HG03064 (cell line): ENCODE results near the gene RIMBP2.
"Not testable (repeated sequence)": the region's sequence is repeated elsewhere in the genome, so short reads cannot be mapped to it uniquely, and the experiment has no call there.

Experiments
- ATAC-seq: cut with Tn5 transposase; IDR thresholded peaks from one replicate; pipeline ENCODE4 v1.9.1; 2021; ENCODE audit warnings: low read depth; ENCODE audit not compliant: unreplicated experiment

The RIMBP2 gene

DNA sequence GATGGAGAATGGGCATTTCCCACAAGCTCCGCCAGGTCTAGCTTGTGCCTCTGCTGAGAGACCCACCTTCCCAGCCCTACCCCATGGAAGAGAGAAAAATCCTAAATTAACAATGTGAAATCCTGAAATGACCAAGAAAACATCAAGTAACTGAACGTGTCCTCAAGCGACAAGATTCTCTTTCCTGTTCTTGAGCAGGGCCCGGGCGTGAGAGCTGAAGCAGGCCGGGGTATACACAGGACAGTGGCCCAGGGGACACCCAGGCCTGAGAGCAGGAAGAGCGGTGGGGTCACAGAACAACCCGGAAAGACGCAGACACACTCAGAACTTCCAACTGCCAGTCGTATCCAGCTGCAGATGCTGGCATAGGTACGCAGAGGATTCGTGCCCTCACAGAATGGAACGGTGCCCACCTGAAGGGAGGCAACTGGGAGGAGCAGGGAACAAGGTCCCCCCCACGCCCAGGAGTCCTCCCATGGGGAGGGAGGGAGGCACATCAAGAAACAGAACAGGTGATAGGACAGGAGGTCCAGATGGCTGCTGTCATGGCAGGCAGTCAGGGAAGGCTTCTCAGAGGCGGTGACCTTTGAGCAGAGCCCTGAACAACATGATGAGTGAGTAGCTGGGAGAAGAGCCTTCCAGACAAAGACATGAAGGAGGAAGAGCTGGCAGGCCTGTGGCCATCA is 9.1 kb downstream of the RIMBP2 start:
- ATAC-seq = no peak

DNA sequence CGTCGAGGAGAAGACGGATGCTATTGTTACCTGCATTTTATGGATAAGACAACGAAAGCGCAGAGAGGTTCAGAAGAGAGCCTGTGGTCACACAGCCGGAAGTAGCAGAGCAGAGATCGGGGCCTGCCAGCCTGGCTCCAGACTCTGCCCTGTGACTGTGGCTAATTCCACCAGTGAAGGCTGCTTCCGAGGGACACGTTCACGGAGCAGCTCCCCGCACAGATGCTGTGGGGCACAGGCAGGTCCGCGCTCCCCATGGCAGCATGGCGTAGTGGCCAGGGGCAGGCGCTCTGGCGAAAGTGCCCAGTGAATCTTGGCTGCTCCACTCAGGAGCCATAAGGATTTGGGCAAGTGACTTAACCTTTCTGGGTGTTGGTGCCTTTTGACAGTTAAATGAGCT is 9.8 kb downstream of the RIMBP2 start:
- no peak for ATAC-seq

DNA sequence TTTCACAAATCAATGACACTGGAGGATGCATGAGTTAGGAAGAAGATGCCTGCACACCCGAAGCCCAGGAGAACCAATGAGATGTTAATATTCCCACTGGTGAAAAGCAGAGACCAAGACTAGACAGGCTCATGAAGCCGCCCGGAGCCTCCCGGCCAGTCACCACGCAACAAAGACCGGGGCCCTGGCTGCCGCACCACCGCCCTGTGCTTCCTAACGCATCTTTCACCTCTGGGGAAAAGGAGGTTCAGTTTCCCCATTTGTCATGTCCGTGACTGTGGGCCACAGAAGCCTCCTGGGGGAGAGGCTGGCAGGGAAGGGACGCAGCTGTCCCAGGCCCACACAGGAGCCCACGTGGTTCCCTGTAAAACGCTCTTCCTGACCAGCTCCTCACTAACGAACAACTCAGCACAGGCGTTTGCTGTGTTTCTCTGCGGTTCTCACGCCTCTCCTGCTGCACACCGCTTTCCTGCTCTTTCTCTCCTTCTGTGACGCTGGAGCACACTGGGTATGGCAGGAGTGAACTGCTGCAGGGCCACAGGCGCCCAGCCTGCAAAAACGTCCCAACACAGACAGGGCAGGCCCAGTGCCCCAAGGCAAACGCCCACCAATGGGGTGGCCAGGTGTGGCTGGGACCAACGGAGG is 10.8 kb downstream of the RIMBP2 start:
- no peak for ATAC-seq

DNA sequence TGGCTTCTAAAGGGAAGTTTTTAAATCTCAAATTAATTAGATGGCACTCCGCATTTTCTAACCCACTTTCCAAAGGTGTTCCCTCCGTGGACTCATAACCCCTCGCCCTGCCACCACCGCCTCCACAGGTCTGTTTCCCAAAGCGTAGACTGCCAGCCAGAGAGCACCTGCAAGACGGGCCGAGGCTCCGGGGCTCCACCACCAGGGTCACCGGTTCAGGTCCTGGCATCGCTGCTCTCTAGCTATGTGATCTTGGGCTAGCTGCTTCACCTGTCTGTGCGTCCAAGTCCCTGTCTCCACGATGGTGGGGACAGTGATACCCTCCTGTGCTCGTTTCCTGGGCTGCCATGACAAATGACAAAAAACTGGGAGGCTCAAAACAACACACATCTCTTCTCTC is 11.5 kb downstream of the RIMBP2 start:
- no peak for ATAC-seq

DNA sequence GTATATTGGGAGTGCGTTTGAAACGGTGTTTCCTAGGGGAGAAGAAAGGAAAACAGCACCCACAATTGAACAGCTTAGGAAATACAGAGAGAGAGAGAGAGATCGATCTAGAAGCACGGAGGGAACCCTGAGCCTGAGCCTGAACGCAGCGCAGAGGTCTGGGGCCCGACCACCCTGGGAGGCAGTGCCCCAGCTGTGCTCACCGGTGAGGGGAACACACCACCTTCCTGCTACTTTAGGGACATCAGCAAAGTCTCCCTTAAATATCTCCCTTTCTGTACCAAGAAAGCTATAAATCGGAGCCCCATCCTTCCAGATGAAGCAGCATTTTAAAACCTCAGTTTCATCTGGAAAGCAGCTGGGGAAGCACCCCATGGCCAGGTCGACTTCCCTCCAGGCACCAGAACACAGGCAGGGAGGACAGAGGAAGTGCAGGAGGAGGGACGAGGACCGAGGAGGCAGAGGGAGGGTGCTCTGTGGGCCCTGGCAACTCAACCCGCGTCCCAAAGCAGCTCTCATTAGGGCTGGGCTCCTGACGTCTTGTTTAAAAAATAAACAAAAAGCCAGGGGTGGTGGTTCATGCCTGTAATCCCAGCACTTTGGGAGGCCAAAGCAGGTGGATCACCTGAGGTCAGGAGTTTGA is 12.2 kb downstream of the RIMBP2 start:
- ATAC-seq = no peak

DNA sequence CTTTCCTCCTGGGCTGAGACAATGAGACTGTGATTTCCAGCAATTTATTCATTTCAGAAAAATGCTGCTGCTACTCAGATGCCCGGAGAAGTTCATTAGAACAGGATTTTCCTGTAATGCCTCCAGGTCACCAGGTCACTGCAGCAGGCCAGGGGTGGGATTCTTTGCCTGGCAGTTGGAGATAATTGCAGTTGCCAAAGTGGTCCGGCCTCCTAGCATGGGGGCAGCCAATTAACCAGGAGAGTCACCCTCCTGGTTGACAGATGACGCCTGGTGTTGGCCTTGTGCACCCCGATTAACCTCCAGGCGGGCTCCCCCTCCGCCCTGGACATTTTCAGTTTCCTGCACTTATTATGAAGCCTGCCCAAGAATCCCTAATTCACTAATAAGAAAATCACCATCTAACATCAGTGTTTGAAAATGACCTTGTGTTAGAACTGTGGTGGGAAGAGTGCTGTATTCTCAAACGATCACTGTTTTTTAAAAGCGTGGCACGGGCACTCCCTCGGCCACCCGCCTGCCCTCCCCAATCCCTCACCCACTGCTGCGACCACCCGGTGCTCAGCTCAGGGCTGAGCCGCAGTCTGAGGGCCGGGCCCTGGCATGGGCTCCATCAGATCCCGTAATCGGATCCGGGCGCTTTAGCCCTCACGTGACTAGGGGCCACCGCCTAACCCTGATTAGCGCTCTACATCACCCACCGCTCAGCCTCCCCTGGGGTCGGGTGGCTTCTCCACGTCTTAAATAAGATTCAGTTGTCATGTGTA is 12.9 kb downstream of the RIMBP2 start:
- ATAC-seq = no peak

DNA sequence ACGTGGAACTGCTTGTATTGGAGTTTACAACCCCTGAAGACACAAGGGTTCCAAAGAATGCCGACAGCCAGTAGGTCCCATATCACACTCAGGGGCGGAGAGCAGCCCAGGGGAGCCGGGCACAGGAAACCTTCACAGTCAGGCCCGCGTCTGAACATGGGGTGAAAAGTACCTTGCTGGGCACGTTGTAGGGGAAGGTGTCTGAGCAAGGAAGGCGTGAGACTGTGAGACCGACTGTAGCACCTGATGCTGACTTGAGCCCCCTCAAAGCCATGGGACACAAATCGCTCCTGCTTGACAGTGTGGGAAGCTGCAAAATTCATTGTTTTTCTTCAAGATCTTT is 14.7 kb downstream of the RIMBP2 start:
- no peak for ATAC-seq

DNA sequence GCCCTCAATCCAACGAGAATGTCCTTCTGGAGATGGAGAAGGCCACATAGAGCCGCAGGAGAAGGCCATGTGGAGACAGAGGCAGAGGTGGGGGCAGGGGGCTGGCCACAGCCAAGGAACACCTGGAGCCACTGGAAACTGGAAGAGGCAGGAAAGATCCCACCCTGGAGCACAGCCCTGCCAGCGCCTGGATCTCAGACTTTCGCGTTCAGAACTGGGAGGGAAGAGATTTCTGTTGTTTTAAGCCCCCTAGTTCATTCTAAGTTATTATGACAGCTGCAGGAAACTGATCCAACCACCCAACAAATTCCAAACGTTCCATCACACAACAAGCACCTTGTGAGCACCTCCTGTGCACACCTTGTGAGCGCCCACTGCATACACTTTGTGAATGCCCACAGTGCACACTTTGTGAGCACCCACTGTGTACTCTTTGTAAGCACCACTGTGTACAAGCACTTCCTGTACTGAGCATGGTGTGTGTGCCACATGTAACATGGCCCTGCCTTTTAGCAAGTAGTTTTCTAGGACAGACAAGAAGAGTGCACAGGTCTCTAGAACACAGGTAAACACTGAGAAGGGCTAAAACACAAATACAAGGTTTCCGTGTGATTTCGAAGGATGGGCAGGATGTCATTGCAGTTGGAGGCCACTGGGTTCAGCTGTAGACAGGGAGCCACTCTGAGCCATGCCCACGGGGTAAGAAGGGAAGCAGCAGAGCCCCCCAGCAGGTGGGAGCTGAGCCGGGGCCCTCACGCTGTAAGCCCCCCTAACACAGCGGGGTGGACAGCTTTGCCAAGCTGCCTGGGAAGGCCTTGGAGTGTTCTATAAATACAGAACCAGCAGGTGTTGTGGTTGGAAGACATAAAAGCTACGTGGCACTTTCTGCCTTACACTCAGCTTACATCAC is 15.4 kb downstream of the RIMBP2 start:
- no peak for ATAC-seq

DNA sequence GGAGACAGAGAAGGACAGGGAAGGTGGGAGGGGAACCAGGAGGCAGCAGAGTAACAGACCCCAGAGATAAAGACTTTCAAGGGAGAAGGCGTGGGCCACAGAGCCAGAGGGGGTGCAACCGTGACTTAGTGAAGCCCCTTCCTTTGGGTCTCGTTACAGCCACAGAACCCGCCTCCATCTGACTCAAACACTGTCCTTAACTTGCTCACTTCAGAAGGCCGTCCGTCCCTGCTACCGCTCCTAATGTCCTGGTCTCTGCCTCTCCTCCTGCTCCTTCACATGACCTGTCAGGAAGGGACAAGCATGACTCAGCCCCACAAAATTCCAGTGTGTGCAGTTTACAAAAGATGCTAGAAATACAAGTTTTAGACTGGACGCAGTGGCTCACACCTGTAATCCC is 18.0 kb downstream of the RIMBP2 start:
- no peak for ATAC-seq

DNA sequence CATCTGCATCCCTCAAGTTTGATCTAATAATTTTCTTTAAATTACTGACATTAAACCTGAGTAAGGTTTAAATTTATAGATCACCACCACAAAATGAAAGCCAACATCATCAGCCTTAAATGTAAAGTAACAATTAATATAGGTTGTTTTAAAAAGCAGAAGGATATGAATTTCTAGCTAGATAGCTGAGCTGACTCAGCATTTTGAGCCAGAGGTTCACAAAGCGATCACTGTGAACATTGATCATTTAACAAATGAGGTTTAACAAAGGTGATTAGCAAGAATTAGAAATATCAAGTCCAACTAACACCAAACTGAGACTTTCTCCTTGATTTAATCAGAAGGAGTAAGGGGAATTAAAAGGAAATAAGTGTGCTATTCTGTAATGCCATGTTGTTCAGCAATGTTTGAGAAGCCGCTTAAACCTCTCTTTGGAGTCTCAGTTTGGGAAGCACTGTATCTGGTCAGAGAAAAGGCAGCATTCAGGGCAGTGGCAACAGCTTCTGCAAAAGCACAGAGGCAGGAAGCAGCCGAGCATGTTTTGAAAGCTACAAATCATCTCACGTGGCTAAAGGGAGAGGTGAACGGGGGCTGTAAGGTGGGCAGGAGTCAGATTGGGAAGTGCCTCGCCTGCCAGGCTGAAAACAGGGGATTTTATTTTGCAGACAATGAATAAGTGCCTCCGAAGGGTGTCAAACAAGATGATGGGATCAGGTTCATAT is 19.6 kb downstream of the RIMBP2 start:
- no peak for ATAC-seq

DNA sequence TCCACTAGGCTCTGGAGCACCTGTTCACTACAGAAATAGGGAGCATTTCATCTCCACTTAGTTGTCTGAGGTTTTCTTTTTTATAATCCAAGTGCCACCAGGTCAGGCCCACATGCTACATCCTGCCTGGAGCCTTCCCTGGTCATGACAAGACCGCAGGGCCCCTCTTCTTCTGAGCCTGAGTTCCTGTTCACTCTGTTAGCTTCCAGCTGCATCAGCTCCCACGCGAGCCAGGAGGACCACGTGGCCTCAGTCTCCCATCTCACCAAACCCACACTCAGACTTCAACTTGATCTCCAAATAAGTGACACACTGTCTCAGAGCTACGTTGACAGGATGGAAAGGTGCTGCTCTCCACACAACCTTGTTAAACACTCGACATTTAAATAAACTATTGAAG is 21.0 kb downstream of the RIMBP2 start:
- no peak for ATAC-seq

DNA sequence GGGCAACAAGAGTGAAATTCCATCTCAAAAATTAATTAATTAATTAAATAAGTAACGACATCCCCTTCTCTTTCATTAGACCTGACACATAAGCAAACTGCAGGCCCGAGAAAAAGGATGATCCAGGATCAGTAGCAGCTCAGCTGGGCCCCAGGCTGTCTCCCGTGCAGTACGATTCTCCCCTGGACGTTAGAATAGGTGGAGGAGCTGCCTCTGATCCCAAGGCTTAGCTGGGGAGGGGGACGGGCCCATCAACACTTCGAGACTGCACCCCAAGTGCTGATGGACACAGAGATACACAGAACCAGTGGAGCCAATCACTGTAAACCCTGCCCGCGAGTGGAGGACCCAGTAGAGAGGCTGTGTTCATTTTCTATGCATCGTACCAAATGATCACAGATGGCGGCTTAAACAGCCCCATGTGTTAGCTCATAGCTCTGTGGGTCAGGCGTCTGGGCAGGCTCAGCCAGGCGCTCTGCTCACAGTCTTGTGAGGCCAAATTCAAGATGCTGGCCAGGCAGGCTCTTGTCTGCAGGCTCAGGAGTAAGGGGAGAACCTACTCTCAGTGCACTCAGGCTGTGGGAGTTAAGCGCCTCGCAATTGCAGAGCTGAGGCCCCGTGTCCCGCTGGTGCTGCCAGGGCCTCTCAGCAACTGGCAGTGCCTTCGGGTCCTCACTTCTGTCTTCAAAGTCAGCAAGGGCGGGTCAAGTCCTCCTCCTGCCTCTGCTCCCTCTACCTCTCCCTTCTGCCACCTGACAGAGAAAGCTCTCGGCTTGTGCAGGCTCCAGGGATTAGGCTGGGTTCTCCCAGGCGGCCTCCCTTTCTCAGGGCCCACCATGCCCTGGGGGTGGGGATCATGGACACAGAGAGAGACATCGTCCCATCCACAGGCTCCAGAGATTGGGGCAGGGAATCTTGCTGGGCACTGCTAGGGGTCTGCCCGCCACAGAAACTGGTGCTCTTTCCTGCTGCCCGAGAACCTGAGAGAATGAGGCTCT is 26.4 kb downstream of the RIMBP2 start:
- no peak for ATAC-seq

DNA sequence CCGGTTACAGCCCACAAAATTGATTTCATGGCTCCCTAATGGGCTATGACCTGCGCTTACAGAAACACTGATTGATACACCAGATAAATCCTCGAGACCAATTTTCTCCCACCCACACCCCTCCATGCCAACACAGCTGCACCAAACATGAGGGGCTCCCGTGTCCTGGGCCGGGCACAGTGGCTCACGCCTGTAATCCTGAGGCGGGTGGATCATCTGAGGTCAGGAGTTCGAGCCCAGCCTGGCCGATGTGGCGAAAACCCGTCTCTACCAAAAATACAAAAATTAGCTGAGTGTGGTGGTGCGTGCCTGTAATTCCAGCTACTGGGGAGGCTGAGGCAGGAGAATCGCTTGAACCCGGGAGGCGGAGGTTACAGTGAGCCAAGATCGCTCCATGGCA is 27.1 kb downstream of the RIMBP2 start:
- not testable (repeated sequence) for ATAC-seq

DNA sequence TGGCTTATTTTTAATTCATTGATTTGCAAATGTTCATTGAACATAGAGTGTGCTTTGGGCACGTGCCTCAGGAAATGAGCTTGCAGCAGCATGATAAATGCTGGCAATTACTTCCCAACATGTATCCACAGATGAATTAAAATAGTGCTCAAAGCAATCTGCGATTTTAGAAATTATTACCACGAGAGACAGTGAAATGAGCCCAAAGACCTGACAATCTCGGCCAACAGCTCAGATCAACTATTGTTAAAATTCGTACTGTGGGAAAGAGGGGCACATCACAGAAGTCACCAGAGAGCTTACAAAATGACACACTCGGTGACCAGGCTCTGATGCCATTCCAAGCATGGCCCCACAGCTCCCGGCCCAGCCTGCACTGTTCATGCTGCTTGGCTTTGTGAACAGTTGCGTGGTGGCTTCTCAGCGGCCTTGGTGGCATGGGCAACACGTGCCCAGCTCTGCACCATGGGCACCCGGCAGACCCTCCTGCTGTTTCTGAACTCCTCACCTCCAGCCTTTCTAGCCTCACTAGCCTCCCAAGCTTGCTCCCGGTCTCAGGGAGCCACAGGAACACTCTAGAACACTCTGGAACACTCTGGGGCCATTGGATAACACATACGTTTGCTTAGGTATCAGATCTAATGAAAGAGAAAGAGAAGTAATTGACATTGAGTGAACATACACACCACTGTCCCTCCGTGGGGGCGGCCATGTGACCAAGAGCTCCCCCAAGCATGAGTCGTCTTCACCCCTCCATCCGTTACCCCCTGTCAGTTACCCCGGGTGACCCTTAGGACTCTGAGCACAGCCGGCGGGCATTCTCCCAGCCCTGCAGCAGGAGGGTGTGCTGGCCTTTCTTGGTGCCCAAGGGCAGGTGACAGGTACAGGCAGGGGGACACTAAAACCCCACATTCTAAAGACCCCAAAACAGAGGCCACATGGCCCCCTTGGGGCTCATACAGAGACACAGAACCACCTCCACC is 28.0 kb downstream of the RIMBP2 start:
- ATAC-seq = no peak

DNA sequence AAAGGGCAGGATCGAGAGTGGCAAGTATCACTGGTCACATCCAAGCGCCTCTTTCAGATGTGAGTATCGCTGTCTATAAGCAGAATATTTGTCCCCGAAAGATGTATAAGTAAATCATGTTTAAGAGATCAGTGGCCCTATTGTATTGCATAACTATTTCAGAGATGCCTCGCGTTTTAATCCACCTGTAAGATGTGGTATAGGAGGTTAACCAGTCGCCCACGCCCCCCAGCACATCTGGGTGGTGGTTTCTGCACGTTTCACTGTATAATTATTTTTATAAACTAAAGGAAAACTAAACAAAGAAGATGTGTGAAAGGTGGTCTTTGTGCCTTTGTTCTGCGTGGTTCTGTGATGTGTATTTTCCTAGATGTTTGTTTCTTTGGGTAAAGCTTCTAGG is 28.9 kb downstream of the RIMBP2 start:
- ATAC-seq = no peak

DNA sequence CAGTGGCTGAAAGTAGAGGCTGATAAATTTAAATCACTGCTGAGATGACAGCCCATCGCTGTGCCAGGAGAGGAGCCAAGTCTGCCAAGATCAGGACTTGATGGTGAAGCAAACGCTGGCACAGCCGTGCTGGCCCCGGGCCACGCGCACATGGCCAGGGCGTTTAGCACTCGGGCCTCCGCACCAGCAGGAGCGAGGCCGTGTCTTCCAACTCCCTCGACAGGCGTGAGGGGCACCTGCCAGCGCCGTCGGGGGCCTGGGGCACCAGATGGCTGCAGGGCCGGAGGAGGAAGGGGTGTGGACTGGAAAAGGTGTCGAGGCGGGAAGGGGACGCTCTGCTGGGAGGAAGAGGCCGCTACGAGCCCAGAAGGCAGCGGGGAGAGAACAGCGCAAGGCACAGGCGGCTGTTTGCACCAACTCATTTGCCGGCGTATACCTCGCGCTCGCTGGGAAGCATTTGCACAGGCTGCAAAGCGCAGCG is 29.5 kb downstream of the RIMBP2 start:
- ATAC-seq = no peak

DNA sequence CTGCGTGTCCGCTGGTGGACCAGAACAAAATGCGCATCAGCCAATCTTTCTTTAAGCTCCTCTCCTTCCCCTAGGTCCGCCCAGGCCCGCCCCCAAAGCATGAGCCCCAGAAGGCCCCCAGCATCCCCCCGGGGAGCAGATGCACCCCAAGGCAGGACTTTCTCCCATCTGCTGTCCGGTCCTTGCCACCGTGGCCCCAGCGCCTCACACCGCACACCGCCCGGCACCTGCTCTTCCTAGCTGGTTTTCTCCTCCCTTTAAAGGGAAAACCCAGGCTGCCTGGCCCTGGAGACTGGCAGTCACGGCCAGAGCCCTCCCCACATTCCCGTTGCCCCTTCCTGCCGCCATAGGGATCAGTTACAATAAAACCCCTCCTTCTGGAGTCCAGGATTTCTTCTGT is 30.2 kb downstream of the RIMBP2 start:
- no peak for ATAC-seq
